GM18508 (cell line): ENCODE data around the gene PLA2G2D.

ENCODE experiments used
- ATAC-seq: cut with Tn5 transposase; IDR thresholded peaks from one replicate; pipeline ENCODE4 v1.9.1; 2021; ENCODE audit warnings: moderate number of reproducible peaks; ENCODE audit not compliant: insufficient read depth, unreplicated experiment

PLA2G2D gene

DNA sequence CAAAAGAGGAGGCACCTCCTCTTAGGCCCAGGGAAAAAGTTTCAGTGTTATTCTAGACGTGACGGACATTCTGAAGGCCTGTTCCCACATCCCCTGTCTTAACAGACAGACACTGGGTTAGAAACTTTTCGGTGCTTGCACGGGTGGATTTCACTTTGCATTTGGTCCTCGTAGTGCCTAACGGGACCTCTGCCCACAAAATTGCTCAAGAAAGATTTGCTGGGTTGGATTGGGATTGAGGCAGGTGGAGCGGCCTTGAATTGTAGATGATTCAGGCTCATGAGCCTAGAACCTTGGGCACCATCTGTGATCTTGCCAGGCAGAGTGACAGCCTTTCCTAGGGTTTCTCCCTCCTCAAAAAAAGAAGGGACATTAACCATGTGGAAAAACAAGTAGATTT, 46.6 kb downstream of the PLA2G2D start:
- no peak for ATAC-seq

DNA sequence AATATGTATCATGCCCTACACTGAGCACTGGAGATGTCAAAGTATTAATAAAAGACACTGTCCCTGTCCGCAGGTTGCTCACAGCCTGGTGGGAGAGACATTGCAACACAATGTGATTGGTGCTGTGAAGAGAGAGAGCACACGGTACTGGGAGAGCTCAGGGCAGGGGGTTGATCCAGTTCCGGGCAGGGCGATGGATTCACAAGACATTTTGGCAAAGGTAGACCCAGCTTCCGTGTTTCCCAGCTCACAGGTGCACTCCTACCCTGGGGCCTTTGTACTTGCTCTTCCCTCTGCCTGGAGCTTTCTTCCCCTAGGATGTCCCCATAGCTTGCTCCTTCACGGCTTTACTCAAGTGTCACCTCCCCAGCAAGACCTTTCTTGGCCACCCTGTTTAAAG, 47.9 kb downstream of the PLA2G2D start:
- no peak for ATAC-seq

DNA sequence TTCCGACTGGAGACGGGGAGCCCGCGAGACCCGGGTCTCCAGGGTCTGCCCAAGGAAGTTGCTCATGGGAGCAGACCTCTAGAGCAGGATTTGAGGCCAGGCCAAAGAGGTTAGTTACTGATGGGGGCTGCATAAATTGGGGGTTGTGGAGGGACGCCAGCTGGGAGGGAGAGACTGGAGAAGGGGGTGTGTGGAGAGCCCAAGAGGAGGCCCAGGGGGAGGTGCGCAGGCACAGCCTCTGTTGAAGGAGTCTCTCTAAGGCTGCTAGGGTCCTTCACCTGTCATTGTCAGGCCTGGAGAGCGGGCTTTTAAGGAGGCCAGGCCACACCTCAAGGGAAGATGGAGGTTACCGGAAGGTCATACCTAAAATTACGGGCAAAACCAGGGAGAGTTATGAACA, 49.0 kb downstream of the PLA2G2D start:
- ATAC-seq: no peak

DNA sequence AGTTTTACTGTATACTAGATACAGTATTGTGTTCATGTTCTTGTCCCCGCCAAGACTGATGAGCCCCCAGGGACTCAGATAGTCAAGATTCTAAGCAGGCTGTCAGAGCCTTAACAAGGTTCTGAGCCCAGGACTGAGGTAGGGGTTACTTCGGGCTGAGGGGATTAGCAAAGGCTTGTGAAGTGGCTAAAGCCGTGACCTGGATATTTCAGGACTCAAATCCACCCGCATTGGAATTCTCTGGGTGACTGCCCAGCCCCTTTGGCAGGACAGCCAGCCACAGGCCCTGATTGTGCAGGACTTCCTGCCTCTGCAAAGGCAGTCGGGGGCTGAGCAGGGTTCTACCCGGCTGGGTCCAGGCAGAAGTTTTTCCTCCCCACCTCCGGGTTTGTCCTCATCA, 49.5 kb downstream of the PLA2G2D start, which contains the start of gene PLA2G5:
Gene PLA2G5, plus strand, starts transcription at position 321 of the 400 bp plus-strand sequence. CDS start 14,637 bp downstream, outside the sequence.
- ATAC-seq: no peak

DNA sequence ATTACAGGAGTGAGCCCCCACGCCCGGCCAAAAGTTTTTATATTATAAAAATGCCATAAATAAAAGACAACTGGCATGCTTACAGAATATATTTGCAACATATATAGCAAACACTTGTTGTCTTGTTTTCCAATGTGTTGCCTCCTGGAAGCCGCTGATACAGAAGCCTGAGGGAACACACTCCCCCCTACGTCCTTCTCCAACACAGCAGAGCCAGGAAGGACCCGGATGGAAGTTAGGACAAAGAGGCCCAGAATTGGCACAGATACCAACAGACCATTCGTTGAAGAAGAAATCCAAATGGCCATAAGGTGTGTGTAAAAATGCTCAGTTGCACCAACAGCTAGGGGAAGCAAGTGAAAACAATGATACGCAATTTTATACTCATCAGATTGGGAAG, 50.6 kb downstream of the PLA2G2D start:
- ATAC-seq: no peak

DNA sequence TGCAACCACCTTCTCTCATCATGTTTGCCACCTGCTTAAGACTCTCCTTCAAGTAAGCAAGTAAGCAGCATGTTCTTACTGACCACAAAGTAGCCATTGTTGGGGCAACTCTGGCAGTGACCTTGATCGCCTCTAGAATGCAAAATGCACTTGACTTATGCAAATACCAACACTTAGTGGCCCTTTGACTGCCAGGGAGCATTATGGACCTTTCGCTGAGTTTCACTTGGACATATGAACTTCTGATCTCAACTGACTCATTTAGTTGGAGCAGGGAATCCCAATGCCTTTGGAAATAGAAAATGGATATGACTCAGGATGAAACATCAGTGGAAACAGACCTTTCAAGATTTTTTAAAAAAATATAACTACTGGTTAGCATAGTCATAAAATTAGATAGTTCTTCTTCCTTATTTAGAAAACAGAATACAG, 55.5 kb downstream of the PLA2G2D start:
- ATAC-seq: no peak
